H1 (cell line): ENCODE data around the gene RBMS1.

Source experiments
- CREB1 ChIP-seq: IDR thresholded peaks from 2 replicates; pipeline ENCODE4 v1.6.1; 2012; ENCODE audit warnings: inconsistent platforms
- POLR2A ChIP-seq, 2 experiments: IDR thresholded peaks; 1 replicate in 1 of 2; 2 replicates in 1 of 2; pipeline ENCODE4 v1.6.1; 2011; ENCODE audit warnings: low read depth in 2 of 2, low read length in 2 of 2, mild to moderate bottlenecking in 2 of 2; ENCODE audit errors: control extremely low read depth in 1 of 2
- SUZ12 ChIP-seq: fragments of 200-600 bp; sonication (generic); IDR thresholded peaks from 2 replicates; pipeline ENCODE4 v1.6.1; 2012; ENCODE audit warnings: mild to moderate bottlenecking, inconsistent platforms, low read length, moderate library complexity, mixed read lengths
- YY1 ChIP-seq: IDR thresholded peaks from 2 replicates; pipeline ENCODE4 v1.6.1; 2011; ENCODE audit warnings: low read depth, mild to moderate bottlenecking, low read length
- ZNF274 ChIP-seq: IDR thresholded peaks from 2 replicates; pipeline ENCODE4 v1.7.0; 2012; ENCODE audit warnings: low read length, borderline replicate concordance; ENCODE audit errors: extremely low read depth
- TF ChIP-seq, protein P1 (sequence below), 3 experiments: IDR thresholded peaks; 1 replicate in 2 of 3; 2 replicates in 1 of 3; pipeline versions ENCODE4 v1.5.1 to v1.6.1; 2011; ENCODE audit warnings: low read length in 3 of 3, mild to moderate bottlenecking in 3 of 3, inconsistent platforms in 2 of 3, low read depth in 1 of 3, moderate library complexity in 1 of 3; ENCODE audit not compliant: insufficient read depth in 1 of 3; ENCODE audit errors: control extremely low read depth in 1 of 3

DNA sequence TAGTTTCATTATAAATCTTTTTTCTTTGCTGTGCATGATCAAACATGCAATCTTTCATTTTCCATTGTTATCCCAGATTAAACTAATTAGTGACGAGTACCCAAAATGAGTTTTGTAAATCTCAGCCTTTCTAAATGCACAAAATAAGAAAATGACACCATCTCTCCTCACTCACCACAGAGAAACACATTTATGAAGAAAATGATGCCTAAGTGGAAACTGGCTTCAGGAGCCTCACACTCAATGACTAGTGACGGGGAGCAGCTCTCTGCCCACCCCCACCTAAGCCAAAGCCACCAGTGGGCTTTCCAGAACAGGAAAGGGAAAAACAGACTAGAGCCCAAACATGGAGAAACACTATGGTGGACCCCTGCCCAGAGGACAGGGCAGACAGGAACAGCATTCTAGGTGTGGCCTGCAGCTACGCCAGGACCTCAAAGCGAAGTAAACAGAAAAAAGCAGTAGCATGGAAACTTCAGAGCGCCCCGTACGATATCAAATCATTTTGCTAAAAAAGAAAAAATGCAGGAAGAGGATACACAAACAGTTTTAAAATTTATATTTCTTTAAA lies 113.5 kb downstream of the RBMS1 start:
- no peak for TF ChIP-seq POLR2A (IDR thresholded peaks at IDR 0.05; ENCODE audit: control extremely low read depth in 1 of 2, low read depth in 2 of 2, low read length in 2 of 2)
- no peak for TF ChIP-seq YY1
- TF ChIP-seq, protein P1, sequence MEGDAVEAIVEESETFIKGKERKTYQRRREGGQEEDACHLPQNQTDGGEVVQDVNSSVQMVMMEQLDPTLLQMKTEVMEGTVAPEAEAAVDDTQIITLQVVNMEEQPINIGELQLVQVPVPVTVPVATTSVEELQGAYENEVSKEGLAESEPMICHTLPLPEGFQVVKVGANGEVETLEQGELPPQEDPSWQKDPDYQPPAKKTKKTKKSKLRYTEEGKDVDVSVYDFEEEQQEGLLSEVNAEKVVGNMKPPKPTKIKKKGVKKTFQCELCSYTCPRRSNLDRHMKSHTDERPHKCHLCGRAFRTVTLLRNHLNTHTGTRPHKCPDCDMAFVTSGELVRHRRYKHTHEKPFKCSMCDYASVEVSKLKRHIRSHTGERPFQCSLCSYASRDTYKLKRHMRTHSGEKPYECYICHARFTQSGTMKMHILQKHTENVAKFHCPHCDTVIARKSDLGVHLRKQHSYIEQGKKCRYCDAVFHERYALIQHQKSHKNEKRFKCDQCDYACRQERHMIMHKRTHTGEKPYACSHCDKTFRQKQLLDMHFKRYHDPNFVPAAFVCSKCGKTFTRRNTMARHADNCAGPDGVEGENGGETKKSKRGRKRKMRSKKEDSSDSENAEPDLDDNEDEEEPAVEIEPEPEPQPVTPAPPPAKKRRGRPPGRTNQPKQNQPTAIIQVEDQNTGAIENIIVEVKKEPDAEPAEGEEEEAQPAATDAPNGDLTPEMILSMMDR (IDR thresholded peaks at IDR 0.05; ENCODE audit: control extremely low read depth in 1 of 3, insufficient read depth in 1 of 3, low read depth in 1 of 3, low read length in 3 of 3) = no peak
- TF ChIP-seq CREB1 = no peak
- TF ChIP-seq SUZ12 = no peak
- no peak for TF ChIP-seq ZNF274
